Vagina (tissue), 2 donors: Measurements from ENCODE around the gene LRRC55.

Experiments
- POLR2A ChIP-seq, 2 donors: fragments of 450-650 bp; IDR thresholded peaks; one replicate each; pipeline ENCODE4 v1.6.1; 2017; ENCODE audit warnings: antibody characterized with exemption in 2 of 2, mild to moderate bottlenecking in 2 of 2, moderate library complexity in 2 of 2
- TF ChIP-seq, protein P1 (sequence below), 3 experiments: fragments of 450-650 bp in 2 of 3; fragments of 200-600 bp in 1 of 3; sonication (generic) in 1 of 3; IDR thresholded peaks; one replicate each; pipeline ENCODE4 v1.5.1; 2017 to 2019; ENCODE audit warnings: antibody characterized with exemption in 3 of 3, mild to moderate bottlenecking in 2 of 3, moderate library complexity in 2 of 3

GRCh38 chr11:57205041-57205641 lies 23.4 kb downstream of the LRRC55 start:
- TF ChIP-seq, protein P1, sequence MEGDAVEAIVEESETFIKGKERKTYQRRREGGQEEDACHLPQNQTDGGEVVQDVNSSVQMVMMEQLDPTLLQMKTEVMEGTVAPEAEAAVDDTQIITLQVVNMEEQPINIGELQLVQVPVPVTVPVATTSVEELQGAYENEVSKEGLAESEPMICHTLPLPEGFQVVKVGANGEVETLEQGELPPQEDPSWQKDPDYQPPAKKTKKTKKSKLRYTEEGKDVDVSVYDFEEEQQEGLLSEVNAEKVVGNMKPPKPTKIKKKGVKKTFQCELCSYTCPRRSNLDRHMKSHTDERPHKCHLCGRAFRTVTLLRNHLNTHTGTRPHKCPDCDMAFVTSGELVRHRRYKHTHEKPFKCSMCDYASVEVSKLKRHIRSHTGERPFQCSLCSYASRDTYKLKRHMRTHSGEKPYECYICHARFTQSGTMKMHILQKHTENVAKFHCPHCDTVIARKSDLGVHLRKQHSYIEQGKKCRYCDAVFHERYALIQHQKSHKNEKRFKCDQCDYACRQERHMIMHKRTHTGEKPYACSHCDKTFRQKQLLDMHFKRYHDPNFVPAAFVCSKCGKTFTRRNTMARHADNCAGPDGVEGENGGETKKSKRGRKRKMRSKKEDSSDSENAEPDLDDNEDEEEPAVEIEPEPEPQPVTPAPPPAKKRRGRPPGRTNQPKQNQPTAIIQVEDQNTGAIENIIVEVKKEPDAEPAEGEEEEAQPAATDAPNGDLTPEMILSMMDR (IDR thresholded peaks at IDR 0.05): peak in 1 of 3 experiments; percentile 22
- TF ChIP-seq POLR2A (IDR thresholded peaks at IDR 0.05): no peak
